ENCODE data around the gene LRRC4C. TPM values are rescaled to one million over a fixed set of nuclear protein-coding genes. Genes with fewer than 3 reads are reported as not detected.

LRRC4C gene
- polyA plus RNA-seq, 1 of the 3 experiments (the other 2 are of a cell fraction) = 0.16 TPM

GRCh38 chr11:40403321-40403720 lies 1056.1 kb downstream of the LRRC4C start:
- ChIA-PET POLR2A (no interaction called here), CTCF (no interaction called here)
- Histone ChIP-seq H3K4me2 (no peak overlapping the region), H3K4me1 (ENCODE audit: control insufficient read depth in 1 of 2, insufficient read depth in 2 of 2, low read depth in 1 of 2, low read length in 1 of 2) (no peaks in the 10 kb centered on the region), H2AFZ (ENCODE audit: low read depth) (no peak overlapping the region), H4K20me1 (ENCODE audit: insufficient read depth) (no peaks in the 10 kb centered on the region), H3K9me3 (no peaks in the 10 kb centered on the region), H3K27ac (ENCODE audit: low read depth in 2 of 2, low read length in 1 of 2) (no peak overlapping the region), H3K4me3 (ENCODE audit: low read depth in 2 of 2, low read length in 1 of 2) (no peak overlapping the region), H3F3A (replicated peaks; ENCODE audit: insufficient read depth) (no peaks in the 10 kb centered on the region), H3K27me3 (ENCODE audit: insufficient read depth) (no peaks in the 10 kb centered on the region), H3K36me3 (replicated peaks in 1 of 2; ENCODE audit: control insufficient read depth in 1 of 2, insufficient read depth in 2 of 2, low read length in 1 of 2) (no peaks in the 10 kb centered on the region), H3K9me2 (no peaks in the 10 kb centered on the region), H3K9ac (no peak overlapping the region), H3K79me2 (ENCODE audit: insufficient read depth) (no peaks in the 10 kb centered on the region)
- 17% methylated on average over 1 of the region's 1 CpG for WGBS (ENCODE audit: low lambda C conversion rate)
- TF ChIP-seq RAD21 (IDR thresholded peaks at IDR 0.05; ENCODE audit: low read length) (no peak), EZH2phosphoT487 (IDR thresholded peaks at IDR 0.05; ENCODE audit: borderline replicate concordance, low read depth) (no peak), ELF1 (IDR thresholded peaks at IDR 0.05) (no peak), NFIC (IDR thresholded peaks at IDR 0.05; ENCODE audit: borderline replicate concordance) (no peak), TAF1 (IDR thresholded peaks at IDR 0.05; ENCODE audit: borderline replicate concordance, low read depth, low read length) (no peak), PBX3 (IDR thresholded peaks at IDR 0.05) (no peak), GATA2 (CRISPR knock-in tag; IDR thresholded peaks at IDR 0.05) (no peak)
- no peak for DNase-seq

- WGBS (ENCODE audit: low lambda C conversion rate) = 21% methylated on average over 4 of the region's 4 CpGs
- no peaks in the 10 kb centered on the region for H4K20me1 ChIP-seq (ENCODE audit: insufficient read depth)
- DNase-seq = no peak
- H3K4me2 ChIP-seq = no peak overlapping the region
- no peaks in the 10 kb centered on the region for H3K79me2 ChIP-seq (ENCODE audit: insufficient read depth)
- H2AFZ ChIP-seq (ENCODE audit: low read depth) = peak overlapping the region; percentile 50; the same call in 1 of the 2 replicates
- H3K27me3 ChIP-seq (ENCODE audit: insufficient read depth) = no peaks in the 10 kb centered on the region
- H3K4me1 ChIP-seq (ENCODE audit: control insufficient read depth in 1 of 2, insufficient read depth in 2 of 2, low read depth in 1 of 2, low read length in 1 of 2) = peaks cover 0 to 10% of the 10 kb centered on the region in 2 experiments; a peak in 1 of 4 replicates
- H3K4me3 ChIP-seq (ENCODE audit: low read depth in 2 of 2, low read length in 1 of 2) = no peak overlapping the region
- POLR2A ChIA-PET = no interaction called here
- peaks cover 14% of the 10 kb centered on the region for H3F3A ChIP-seq (replicated peaks; ENCODE audit: insufficient read depth)
- CTCF ChIA-PET = interaction anchor here (0.6 to 1.1 kb wide), 2 partner anchors 13 to 1538 kb away, joined by 3 read pairs; no protein-coding TSS in a partner anchor
- H3K9ac ChIP-seq = no peak overlapping the region
- no peaks in the 10 kb centered on the region for H3K9me3 ChIP-seq
- H3K27ac ChIP-seq (ENCODE audit: low read depth in 2 of 2, low read length in 1 of 2) = no peak overlapping the region
- no peaks in the 10 kb centered on the region for H3K36me3 ChIP-seq (replicated peaks in 1 of 2; ENCODE audit: control insufficient read depth in 1 of 2, insufficient read depth in 2 of 2, low read length in 1 of 2)
- TF ChIP-seq PBX3 (IDR thresholded peaks at IDR 0.05) (peak; percentile 39; the same call in 1 of the 2 replicates), RAD21 (IDR thresholded peaks at IDR 0.05; ENCODE audit: low read length) (no peak), CTCF (IDR thresholded peaks at IDR 0.05) (peak; percentile 21; the same call in 1 of the 2 replicates)
- H3K9me2 ChIP-seq = no peaks in the 10 kb centered on the region
Observed at GRCh38 chr11:40401132-40401853, 1058.2 kb downstream of the LRRC4C start.

Measured in SK-N-SH (cell line).